Activated B cell treated with CpG ODN at 0.5 μM for 24 hours (primary cell): ENCODE measurements around the gene CHAF1A. TPM values are rescaled to one million over a fixed set of nuclear protein-coding genes. Genes with fewer than 3 reads are reported as not detected.

Experiments used
- ATAC-seq: fragments of 200-7000 bp; cut with Tn5 transposase; one replicate; pipeline ENCODE4 v1.10.0; 2021; ENCODE audit warnings: low read depth, mild to moderate bottlenecking, moderate library complexity
- CTCF ChIA-PET: fragments of 350-600 bp; sonication (Branson Sonifier 250); formaldehyde crosslinking; loops from one replicate; lab custom pipeline; 2021; ENCODE audit warnings: antibody characterized with exemption; lab: Charles Lee
- POLR2A ChIA-PET: fragments of 350-600 bp; sonication (Branson Sonifier 250); formaldehyde crosslinking; loops from one replicate; lab custom pipeline; 2021; ENCODE audit warnings: antibody characterized with exemption; lab: Charles Lee
- DNase-seq: peaks from one replicate; pipeline ENCODE4 v3.0.0; 2022
- H3K27ac Mint-ChIP-seq: one replicate; pipeline ENCODE4 v1.8.0; 2020; ENCODE audit warnings: mixed read lengths
- H3K27me3 Mint-ChIP-seq: one replicate; pipeline ENCODE4 v1.8.0; 2021; ENCODE audit warnings: mixed read lengths
- H3K36me3 Mint-ChIP-seq: one replicate; pipeline ENCODE4 v1.8.0; 2021; ENCODE audit warnings: low read depth, mixed read lengths
- H3K4me1 Mint-ChIP-seq: one replicate; pipeline ENCODE4 v1.8.0; 2021; ENCODE audit warnings: mixed read lengths
- H3K4me3 Mint-ChIP-seq: one replicate; pipeline ENCODE4 v1.8.0; 2020; ENCODE audit warnings: mild to moderate bottlenecking, mixed read lengths
- H3K9me3 Mint-ChIP-seq: one replicate; pipeline ENCODE4 v1.8.0; 2020; ENCODE audit warnings: mixed read lengths
- CTCF ChIP-seq: fragments of 200-600 bp; IDR thresholded peaks from one replicate; pipeline ENCODE4 v1.8.0; 2022; ENCODE audit warnings: antibody characterized with exemption, mild to moderate bottlenecking
- intact Hi-C: fragments of 100-400 bp; cut with micrococcal nuclease; formaldehyde crosslinking; loops from one replicate; pipeline ENCODE4 v1.15.1; 2024
- total RNA-seq: library from RNA; stranded (reverse); gene quantifications from 2 replicates; pipeline ENCODE4 v1.2.3, GENCODE V29; 2022

Gene CHAF1A
- total RNA-seq, 1 donor from 2014 or later, result 19.2 TPM

- POLR2A ChIA-PET, result no interaction called here
- TF ChIP-seq CTCF, result no peak
- CTCF ChIA-PET, result no interaction called here
- ATAC-seq, result no peak
- Mint-ChIP-seq H3K27me3 (no peaks in the 10 kb centered on the region), H3K27ac (no peak overlapping the region), H3K4me3 (no peak overlapping the region), H3K9me3 (no peaks in the 10 kb centered on the region), H3K36me3 (peaks cover 72% of the 10 kb centered on the region), H3K4me1 (peaks cover under 1% of the 10 kb centered on the region)
- no peak for DNase-seq
- intact Hi-C loops, result no loop called here
These were observed 45.9 kb downstream of the CHAF1A start for GRCh38 chr19:4448147-4448985.

- Mint-ChIP-seq H3K36me3 (peaks cover 74% of the 10 kb centered on the region), H3K27me3 (no peaks in the 10 kb centered on the region), H3K4me3 (no peak overlapping the region), H3K9me3 (no peaks in the 10 kb centered on the region), H3K27ac (no peak overlapping the region), H3K4me1 (no peaks in the 10 kb centered on the region)
- DNase-seq, result no peak
- intact Hi-C loops, result no loop called here
- ChIA-PET POLR2A (no interaction called here), CTCF (no interaction called here)
- no peak for ATAC-seq
- no peak for TF ChIP-seq CTCF
These were observed 46.7 kb downstream of the CHAF1A start for GRCh38 chr19:4449022-4449638.

GRCh38 chr19:4449639-4450028 is 47.2 kb downstream of the CHAF1A start:
- no peaks in the 10 kb centered on the region for H3K9me3 Mint-ChIP-seq
- POLR2A ChIA-PET, result no interaction called here
- peaks cover 75% of the 10 kb centered on the region for H3K36me3 Mint-ChIP-seq
- H3K4me1 Mint-ChIP-seq, result no peaks in the 10 kb centered on the region
- CTCF ChIA-PET, result no interaction called here
- intact Hi-C loops, result loop anchor here (10.0 kb wide), 1 partner anchor 945 kb away; the partner anchor contains the start of genes DOHH and FZR1
- H3K27ac Mint-ChIP-seq, result no peak overlapping the region
- DNase-seq (no peak), ATAC-seq (no peak)
- no peak overlapping the region for H3K4me3 Mint-ChIP-seq
- no peaks in the 10 kb centered on the region for H3K27me3 Mint-ChIP-seq
- TF ChIP-seq CTCF, result no peak

- no peaks in the 10 kb centered on the region for H3K27me3 Mint-ChIP-seq
- ChIA-PET POLR2A (interaction anchor here (0.6 kb wide), 1 partner anchor 100 kb away, joined by 5 read pairs; no protein-coding TSS in a partner anchor), CTCF (no interaction called here)
- TF ChIP-seq CTCF, result no peak
- H3K4me1 Mint-ChIP-seq, result peaks cover 16% of the 10 kb centered on the region
- no peak for ATAC-seq
- H3K36me3 Mint-ChIP-seq, result peaks cover 64% of the 10 kb centered on the region
- H3K27ac Mint-ChIP-seq, result no peak overlapping the region
- intact Hi-C loops, result loop anchor here (10.0 kb wide), 1 partner anchor 948 kb away; the partner anchor contains the start of genes DOHH and FZR1
- H3K4me3 Mint-ChIP-seq, result no peak overlapping the region
- DNase-seq, result no peak
- no peaks in the 10 kb centered on the region for H3K9me3 Mint-ChIP-seq
These were observed 50.0 kb downstream of the CHAF1A start for GRCh38 chr19:4452230-4452990.
